Stomach (tissue), 9 donors: Measurements from ENCODE around the gene MAP3K5. TPM values are rescaled to one million over a fixed set of nuclear protein-coding genes. Genes with fewer than 3 reads are reported as not detected.
A peak's percentile ranks its signal among the peaks of the same experiment; 100 is the strongest.

ENCODE experiments used
- DNase-seq, 2 donors: peaks; one replicate each; pipeline versions ENCODE4 v3.0.0 to v3.0.0-alpha.2; 2013 to 2019
- H3K27ac ChIP-seq, 5 donors: fragments of 200-600 bp in 4 of 5; sonication (generic) in 4 of 5; one replicate each; pipeline ENCODE4 v1.5.1; 2013 to 2019; ENCODE audit warnings: mild to moderate bottlenecking in 1 of 5, moderate library complexity in 1 of 5
- H3K27me3 ChIP-seq, 3 donors: fragments of 200-600 bp; sonication (generic); one replicate each; pipeline ENCODE4 v1.5.1; 2017 to 2019; ENCODE audit warnings: mixed run types in 1 of 3
- H3K36me3 ChIP-seq, 4 donors: fragments of 200-600 bp; sonication (generic); 1 replicate in 3 of 4; 2 replicates in 1 of 4; pipeline ENCODE4 v1.5.1; 2016 to 2019
- H3K4me1 ChIP-seq, 4 donors: fragments of 200-600 bp; sonication (generic); one replicate each; pipeline ENCODE4 v1.5.1; 2016 to 2019
- H3K4me3 ChIP-seq, 4 donors: fragments of 200-600 bp; sonication (generic) in 3 of 4; one replicate each; pipeline ENCODE4 v1.5.1; 2016 to 2019; ENCODE audit warnings: mild to moderate bottlenecking in 1 of 4
- H3K9me3 ChIP-seq, 4 donors: fragments of 200-600 bp; sonication (generic); one replicate each; pipeline ENCODE4 v1.5.1; 2016 to 2019
- EP300 ChIP-seq: sonication (generic); formaldehyde crosslinking; IDR thresholded peaks from one replicate; pipeline ENCODE4 v1.6.1; 2017; ENCODE audit warnings: antibody characterized with exemption
- POLR2A ChIP-seq, 4 donors: fragments of 450-650 bp; IDR thresholded peaks; one replicate each; pipeline ENCODE4 v1.6.1; 2016; ENCODE audit warnings: antibody characterized with exemption in 4 of 4, control low read depth in 2 of 4, mild to moderate bottlenecking in 1 of 4, moderate library complexity in 1 of 4
- POLR2AphosphoS5 ChIP-seq, 3 donors: sonication (generic); formaldehyde crosslinking; IDR thresholded peaks; one replicate each; pipeline ENCODE4 v1.6.1; 2016; ENCODE audit warnings: antibody characterized with exemption in 3 of 3
- WGBS, 5 donors: extraction: QIAGEN DNeasy Blood & Tissue Kit in 3 of 5; methylation state at CpG; one replicate each; pipeline versions ENCODE4 v1.1.5 to v1.1.7; 2013 to 2018; 5-methylcytosine and 5-hydroxymethylcytosine counted together
- intact Hi-C: fragments of 100-400 bp; cut with DNase I; formaldehyde crosslinking; loops from one replicate; pipeline ENCODE4 v1.15.1; 2023; ENCODE audit warnings: low total_unique reads
- polyA plus RNA-seq, 3 donors: library from polyadenylated mRNA; stranded (reverse); fragments of 200-250 nt; gene quantifications; one replicate each; pipeline ENCODE4 v1.2.3, GENCODE V29; 2013
- total RNA-seq, 5 donors: library from RNA; depleted of rRNA; stranded (reverse); fragments of >200 nt; gene quantifications; one replicate each; pipeline versions ENCODE4 v1.1.0 to v1.2.3, GENCODE V29; 2014 to 2016
- TF ChIP-seq, protein P1 (sequence below), 7 experiments: fragments of 450-650 bp in 4 of 7; fragments of 200-600 bp in 3 of 7; sonication (generic) in 3 of 7; IDR thresholded peaks; one replicate each; pipeline ENCODE4 v1.5.1; 2016 to 2019; ENCODE audit warnings: antibody characterized with exemption in 7 of 7, control low read depth in 2 of 7, mild to moderate bottlenecking in 1 of 7
- donor health status: healthy with polysubstance abuse.
- donor health status: Bipolar disorder and iron deficiency.
- donor health status: healthy.

MAP3K5 gene
- total and polyA plus RNA-seq, 8 donors: 4.9 to 40.3 (median 23.6) TPM

DNA sequence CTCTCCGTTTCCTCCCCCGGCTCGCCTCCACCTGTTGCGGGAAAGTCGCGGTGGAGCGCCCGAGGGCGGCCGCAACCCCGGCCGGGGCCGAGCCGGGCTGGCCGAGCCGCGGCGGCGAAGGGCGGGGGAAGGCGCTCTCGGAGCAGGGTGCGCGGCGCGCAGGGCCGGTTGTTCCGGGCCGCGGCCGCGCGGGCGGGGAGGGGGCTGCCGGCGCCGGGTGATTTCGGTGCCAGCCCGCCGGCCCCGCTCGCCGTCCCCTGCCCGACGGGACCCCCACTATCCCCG, 242.3 kb downstream of the MAP3K5 start:
- peak overlapping the region; percentile 73 to 80 (median 79) for H3K4me3 ChIP-seq
- TF ChIP-seq POLR2A (IDR thresholded peaks at IDR 0.05) (no peak), EP300 (no peak), POLR2AphosphoS5 (IDR thresholded peaks at IDR 0.05) (no peak)
- TF ChIP-seq, protein P1, sequence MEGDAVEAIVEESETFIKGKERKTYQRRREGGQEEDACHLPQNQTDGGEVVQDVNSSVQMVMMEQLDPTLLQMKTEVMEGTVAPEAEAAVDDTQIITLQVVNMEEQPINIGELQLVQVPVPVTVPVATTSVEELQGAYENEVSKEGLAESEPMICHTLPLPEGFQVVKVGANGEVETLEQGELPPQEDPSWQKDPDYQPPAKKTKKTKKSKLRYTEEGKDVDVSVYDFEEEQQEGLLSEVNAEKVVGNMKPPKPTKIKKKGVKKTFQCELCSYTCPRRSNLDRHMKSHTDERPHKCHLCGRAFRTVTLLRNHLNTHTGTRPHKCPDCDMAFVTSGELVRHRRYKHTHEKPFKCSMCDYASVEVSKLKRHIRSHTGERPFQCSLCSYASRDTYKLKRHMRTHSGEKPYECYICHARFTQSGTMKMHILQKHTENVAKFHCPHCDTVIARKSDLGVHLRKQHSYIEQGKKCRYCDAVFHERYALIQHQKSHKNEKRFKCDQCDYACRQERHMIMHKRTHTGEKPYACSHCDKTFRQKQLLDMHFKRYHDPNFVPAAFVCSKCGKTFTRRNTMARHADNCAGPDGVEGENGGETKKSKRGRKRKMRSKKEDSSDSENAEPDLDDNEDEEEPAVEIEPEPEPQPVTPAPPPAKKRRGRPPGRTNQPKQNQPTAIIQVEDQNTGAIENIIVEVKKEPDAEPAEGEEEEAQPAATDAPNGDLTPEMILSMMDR (IDR thresholded peaks at IDR 0.05): no peak
- peak overlapping the region; percentile 83 to 96 (median 88) for H3K27ac ChIP-seq
- intact Hi-C loops: no loop called here
- no peaks in the 10 kb centered on the region for H3K9me3 ChIP-seq
- peaks cover 0 to 9% (median 0%) of the 10 kb centered on the region in 4 donors for H3K36me3 ChIP-seq
- peaks cover 0 to 23% (median 10%) of the 10 kb centered on the region in 3 donors for H3K27me3 ChIP-seq
- peaks cover 11 to 39% (median 23%) of the 10 kb centered on the region in 4 donors for H3K4me1 ChIP-seq
- WGBS, 5 donors: 0 to 1% (median 0%) methylated on average over 9 to 46 of the region's 46 CpGs; no CpG with 5 or more reads in 1 of the 5 donors
- no peak for DNase-seq

DNA sequence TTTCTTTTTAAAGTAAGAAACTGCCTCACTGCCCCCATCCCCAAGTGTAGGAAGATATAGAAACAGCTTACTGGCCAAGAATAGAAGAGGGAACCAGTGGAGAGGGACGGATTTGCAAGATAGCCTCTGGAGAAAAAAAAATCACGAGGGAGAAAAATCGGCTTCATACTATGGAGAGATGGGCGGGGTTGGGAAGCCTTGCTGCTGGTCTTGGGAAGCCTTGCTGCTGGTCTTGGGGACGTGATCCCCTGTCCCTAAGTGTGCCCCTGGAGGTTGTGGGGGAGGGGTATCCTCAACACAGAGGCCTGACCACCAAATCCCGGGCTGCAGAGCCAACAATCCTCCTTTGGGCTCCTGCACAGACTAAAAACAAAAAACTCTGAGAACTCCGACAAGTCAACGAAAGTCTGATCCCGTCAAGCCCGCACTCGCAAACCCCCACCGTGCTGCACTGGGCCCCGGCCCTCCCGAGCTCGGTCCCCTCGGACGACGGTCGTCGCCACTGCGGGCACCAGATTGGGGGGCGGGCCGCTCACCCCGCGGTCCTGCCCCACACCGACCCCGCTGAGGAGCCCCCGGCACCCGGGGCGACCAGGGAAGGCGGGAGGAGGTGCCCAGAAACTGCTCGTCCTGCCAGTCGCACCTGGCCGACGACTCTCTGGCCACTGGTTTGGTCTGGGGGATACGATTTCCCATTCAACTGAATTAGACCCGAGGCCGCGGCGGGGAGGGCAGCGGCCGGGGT, 242.8 kb downstream of the MAP3K5 start:
- intact Hi-C loops: no loop called here
- TF ChIP-seq POLR2A (IDR thresholded peaks at IDR 0.05) (no peak), POLR2AphosphoS5 (IDR thresholded peaks at IDR 0.05) (no peak), EP300 (no peak)
- TF ChIP-seq, protein P1 (IDR thresholded peaks at IDR 0.05): no peak
- Histone ChIP-seq H3K4me3 (peak overlapping the region; percentile 73 to 80 (median 79)), H3K4me1 (peaks cover 11 to 39% (median 23%) of the 10 kb centered on the region in 4 donors), H3K36me3 (peaks cover 0 to 4% (median 0%) of the 10 kb centered on the region in 4 donors), H3K27me3 (peaks cover 0 to 23% (median 10%) of the 10 kb centered on the region in 3 donors), H3K27ac (peak overlapping the region; percentile 83 to 96 (median 88)), H3K9me3 (no peaks in the 10 kb centered on the region)
- DNase-seq: peak; percentile 31 to 62
- WGBS, 5 donors: 2 to 9% (median 3%) methylated on average over 12 to 42 of the region's 42 CpGs

DNA sequence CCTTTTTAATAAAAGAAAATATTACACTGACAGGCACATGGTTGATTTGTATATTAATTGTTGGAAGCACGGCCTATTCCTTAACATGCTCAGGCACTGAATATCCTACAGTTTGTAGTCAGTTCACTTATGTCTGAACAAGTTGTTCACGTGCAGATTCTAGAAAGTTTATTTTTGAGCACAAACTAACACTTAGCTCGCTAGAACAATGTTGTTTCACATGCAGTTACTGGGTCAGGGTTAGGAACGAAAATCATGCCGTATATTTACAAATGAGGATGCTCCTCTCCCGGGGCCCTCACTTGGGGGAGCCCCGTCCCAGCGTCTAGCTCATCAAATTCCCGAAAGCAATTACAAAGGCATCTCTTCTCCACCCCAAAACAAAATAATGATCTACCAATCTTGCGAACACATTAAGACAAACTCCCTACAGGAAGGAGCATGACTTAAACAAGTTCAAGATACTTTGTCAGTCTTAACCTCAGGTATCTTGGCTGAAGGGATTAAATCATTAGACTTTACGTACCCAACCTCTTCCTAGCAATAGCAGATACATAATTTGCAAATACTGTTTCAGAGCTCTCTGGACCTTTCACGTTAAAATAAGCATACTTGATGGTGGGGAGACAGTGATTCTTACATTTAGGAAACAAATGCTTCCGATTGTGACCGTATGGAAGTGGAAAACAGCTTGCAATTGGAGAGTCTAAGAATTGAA, 243.5 kb downstream of the MAP3K5 start:
- H3K27me3 ChIP-seq: peaks cover 0 to 23% (median 10%) of the 10 kb centered on the region in 3 donors
- peaks cover 11 to 39% (median 23%) of the 10 kb centered on the region in 4 donors for H3K4me1 ChIP-seq
- no peak for TF ChIP-seq POLR2A (IDR thresholded peaks at IDR 0.05)
- TF ChIP-seq, protein P1 (IDR thresholded peaks at IDR 0.05): no peak
- no peak for TF ChIP-seq POLR2AphosphoS5 (IDR thresholded peaks at IDR 0.05)
- TF ChIP-seq EP300: no peak
- H3K36me3 ChIP-seq: no peaks in the 10 kb centered on the region
- H3K9me3 ChIP-seq: no peaks in the 10 kb centered on the region
- intact Hi-C loops: no loop called here
- WGBS, 5 donors: 34 to 57% (median 40%) methylated on average over 14 of the region's 14 CpGs
- no peak for DNase-seq
- H3K4me3 ChIP-seq: peak overlapping the region; percentile 73 to 80 (median 79)
- H3K27ac ChIP-seq: no peak overlapping the region

DNA sequence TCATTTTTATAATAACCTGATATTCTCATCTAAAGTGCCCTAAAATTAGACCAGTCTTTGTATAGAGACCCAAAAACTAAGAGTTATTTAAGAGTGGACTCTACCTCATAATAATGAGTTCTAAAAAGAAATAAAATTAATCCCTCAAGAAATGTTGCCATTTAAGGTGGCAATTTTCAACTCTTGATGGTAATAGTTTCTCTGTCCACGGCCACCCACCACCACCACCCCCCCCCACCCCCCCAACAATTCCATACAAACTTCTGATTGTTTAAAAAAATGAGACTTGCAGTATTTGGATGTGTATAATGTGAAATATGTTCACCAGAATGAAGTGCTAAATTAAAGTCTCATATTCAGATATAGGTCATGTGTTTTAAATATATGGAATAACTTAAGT, 244.4 kb downstream of the MAP3K5 start:
- Histone ChIP-seq H3K36me3 (no peaks in the 10 kb centered on the region), H3K27ac (no peak overlapping the region), H3K4me3 (no peak overlapping the region), H3K4me1 (peaks cover 11 to 36% (median 23%) of the 10 kb centered on the region in 4 donors), H3K9me3 (no peaks in the 10 kb centered on the region), H3K27me3 (peaks cover 0 to 23% (median 10%) of the 10 kb centered on the region in 3 donors)
- DNase-seq: no peak
- TF ChIP-seq, protein P1 (IDR thresholded peaks at IDR 0.05): no peak
- no peak for TF ChIP-seq POLR2A (IDR thresholded peaks at IDR 0.05)
- TF ChIP-seq POLR2AphosphoS5 (IDR thresholded peaks at IDR 0.05): no peak
- TF ChIP-seq EP300: no peak
- intact Hi-C loops: no loop called here
- 66 to 95% (median 74%) methylated on average over 1 of the region's 1 CpG for WGBS, 5 donors
